Measurements from ENCODE around the gene PRKCE.

DNA sequence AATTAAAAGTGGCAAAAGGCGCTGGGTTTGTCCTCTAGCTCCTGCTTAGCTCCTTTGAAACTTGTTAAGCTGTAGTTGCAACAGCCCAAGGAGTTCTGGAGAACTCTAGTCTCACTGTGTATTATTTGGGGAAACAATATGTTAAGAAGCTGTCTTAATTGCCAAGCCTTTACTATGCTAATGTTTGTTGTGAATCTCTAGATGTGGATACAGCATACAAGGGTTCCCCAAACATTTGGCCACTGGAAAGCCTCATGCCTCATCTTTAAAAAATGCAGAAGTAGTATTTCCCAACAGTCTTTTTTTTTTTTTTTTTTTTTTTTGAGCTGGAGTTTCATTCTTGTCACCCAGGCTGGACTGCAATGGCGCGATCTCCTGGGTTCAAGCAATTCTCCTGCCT, 236.7 kb downstream of the PRKCE start:
- TF ChIP-seq, protein P1, sequence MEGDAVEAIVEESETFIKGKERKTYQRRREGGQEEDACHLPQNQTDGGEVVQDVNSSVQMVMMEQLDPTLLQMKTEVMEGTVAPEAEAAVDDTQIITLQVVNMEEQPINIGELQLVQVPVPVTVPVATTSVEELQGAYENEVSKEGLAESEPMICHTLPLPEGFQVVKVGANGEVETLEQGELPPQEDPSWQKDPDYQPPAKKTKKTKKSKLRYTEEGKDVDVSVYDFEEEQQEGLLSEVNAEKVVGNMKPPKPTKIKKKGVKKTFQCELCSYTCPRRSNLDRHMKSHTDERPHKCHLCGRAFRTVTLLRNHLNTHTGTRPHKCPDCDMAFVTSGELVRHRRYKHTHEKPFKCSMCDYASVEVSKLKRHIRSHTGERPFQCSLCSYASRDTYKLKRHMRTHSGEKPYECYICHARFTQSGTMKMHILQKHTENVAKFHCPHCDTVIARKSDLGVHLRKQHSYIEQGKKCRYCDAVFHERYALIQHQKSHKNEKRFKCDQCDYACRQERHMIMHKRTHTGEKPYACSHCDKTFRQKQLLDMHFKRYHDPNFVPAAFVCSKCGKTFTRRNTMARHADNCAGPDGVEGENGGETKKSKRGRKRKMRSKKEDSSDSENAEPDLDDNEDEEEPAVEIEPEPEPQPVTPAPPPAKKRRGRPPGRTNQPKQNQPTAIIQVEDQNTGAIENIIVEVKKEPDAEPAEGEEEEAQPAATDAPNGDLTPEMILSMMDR (IDR thresholded peaks at IDR 0.05), result no peak
- no peak for TF ChIP-seq EZH2 (IDR thresholded peaks at IDR 0.05; ENCODE audit: borderline replicate concordance, insufficient read depth, low read depth, low read length, poor library complexity, severe bottlenecking)
